ENCODE results near the gene GRHPR. TPM values are rescaled to one million over a fixed set of nuclear protein-coding genes. Genes with fewer than 3 reads are reported as not detected.

The GRHPR gene
- total RNA-seq, 1 donor from 2014 or later = 106 TPM

DNA sequence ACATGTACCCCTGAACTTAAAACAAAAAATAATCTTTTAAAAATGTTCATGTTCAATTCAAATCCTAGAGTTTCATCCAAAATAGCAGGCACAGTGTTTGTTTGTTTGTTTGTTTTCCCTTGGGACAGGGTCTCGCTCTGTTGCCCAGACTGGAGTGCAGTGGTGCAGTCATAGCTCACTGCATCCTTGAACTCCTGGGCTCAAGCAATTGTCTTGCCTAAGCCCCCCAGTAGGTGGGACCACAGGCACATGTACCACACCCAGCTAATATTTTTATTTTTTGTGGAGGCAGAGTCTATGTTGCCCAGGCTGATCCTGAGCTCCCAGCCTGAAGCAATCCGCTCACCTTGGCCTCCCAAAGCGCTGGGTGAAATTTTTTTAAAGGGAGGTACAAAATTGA is 58.3 kb downstream of the GRHPR start:
- no peaks in the 10 kb centered on the region for H3K36me3 Mint-ChIP-seq

DNA sequence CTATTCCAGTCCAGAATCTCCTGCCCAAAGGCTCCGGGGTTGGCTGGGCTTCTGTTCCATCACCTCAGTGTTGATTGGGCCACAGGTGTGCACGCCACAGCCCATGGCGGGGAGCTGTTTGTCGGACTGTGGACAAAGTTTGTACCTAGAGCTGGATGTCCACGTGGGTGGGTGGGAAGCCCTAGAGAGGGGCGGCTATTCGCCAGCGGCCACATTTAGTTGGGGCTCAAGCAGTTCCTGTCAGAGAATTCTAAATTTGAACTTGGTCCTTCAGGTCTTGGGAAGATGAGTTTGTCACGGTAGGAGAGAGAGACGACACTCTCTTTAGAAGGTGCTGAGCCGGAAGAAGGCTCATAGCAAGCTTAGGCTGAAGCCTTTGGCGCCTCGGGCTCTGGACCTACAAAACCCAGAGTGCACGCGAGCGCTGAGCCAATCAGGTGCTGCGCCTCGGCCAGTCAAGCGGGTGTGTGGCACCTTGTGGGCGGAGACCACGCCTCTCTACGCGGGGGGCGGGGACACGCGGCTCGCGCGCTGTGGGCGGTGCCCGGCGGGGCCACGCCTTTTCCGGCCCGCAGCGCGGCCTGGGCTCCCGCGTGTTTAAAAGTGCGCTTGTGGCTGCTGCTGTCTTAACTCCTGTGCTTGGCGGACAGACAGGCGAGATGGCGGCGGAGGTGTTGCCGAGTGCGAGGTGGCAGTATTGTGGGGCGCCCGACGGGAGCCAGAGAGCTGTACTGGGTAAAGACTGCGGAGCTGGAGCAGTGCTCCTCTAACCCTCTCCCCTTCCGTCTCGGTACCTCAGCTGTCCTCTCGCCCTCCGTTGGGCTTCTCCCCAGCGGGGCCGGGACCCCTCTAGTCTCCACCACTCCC is 63.1 kb downstream of the GRHPR start, which contains the start of gene POLR1E:
Gene POLR1E (plus strand): TSS at position 560 of the 867 bp plus-strand sequence. CDS start 100 bp downstream, at position 660.
- H3K4me1 Mint-ChIP-seq = peaks cover 20% of the 10 kb centered on the region
- no peaks in the 10 kb centered on the region for H3K9me3 Mint-ChIP-seq
- peak; percentile 89 to 94 for DNase-seq (ENCODE audit: low spot score in 2 of 2, unreplicated experiment in 2 of 2)
- H3K36me3 Mint-ChIP-seq = peaks cover 9% of the 10 kb centered on the region
- H3K27ac Mint-ChIP-seq = peak within 1 kb of the TSS; percentile 87
- TF ChIP-seq, protein P1, sequence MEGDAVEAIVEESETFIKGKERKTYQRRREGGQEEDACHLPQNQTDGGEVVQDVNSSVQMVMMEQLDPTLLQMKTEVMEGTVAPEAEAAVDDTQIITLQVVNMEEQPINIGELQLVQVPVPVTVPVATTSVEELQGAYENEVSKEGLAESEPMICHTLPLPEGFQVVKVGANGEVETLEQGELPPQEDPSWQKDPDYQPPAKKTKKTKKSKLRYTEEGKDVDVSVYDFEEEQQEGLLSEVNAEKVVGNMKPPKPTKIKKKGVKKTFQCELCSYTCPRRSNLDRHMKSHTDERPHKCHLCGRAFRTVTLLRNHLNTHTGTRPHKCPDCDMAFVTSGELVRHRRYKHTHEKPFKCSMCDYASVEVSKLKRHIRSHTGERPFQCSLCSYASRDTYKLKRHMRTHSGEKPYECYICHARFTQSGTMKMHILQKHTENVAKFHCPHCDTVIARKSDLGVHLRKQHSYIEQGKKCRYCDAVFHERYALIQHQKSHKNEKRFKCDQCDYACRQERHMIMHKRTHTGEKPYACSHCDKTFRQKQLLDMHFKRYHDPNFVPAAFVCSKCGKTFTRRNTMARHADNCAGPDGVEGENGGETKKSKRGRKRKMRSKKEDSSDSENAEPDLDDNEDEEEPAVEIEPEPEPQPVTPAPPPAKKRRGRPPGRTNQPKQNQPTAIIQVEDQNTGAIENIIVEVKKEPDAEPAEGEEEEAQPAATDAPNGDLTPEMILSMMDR (IDR thresholded peaks at IDR 0.05; ENCODE audit: unreplicated experiment) = no peak
- H3K27me3 Mint-ChIP-seq (ENCODE audit: low read depth) = no peaks in the 10 kb centered on the region
- H3K4me3 Mint-ChIP-seq = peak within 1 kb of the TSS; percentile 83

More for the DNA sequence above, 58.3 kb downstream of the GRHPR start:
- no peak overlapping the region for H3K27ac Mint-ChIP-seq
- H3K4me3 Mint-ChIP-seq = no peak overlapping the region
- DNase-seq (ENCODE audit: low spot score in 2 of 2, unreplicated experiment in 2 of 2) = peak in 1 of 2 experiments; percentile 17
- peaks cover 8% of the 10 kb centered on the region for H3K4me1 Mint-ChIP-seq
- H3K27me3 Mint-ChIP-seq (ENCODE audit: low read depth) = peaks cover 4% of the 10 kb centered on the region
- TF ChIP-seq, protein P1 (IDR thresholded peaks at IDR 0.05; ENCODE audit: unreplicated experiment) = no peak
- no peaks in the 10 kb centered on the region for H3K9me3 Mint-ChIP-seq

DNA sequence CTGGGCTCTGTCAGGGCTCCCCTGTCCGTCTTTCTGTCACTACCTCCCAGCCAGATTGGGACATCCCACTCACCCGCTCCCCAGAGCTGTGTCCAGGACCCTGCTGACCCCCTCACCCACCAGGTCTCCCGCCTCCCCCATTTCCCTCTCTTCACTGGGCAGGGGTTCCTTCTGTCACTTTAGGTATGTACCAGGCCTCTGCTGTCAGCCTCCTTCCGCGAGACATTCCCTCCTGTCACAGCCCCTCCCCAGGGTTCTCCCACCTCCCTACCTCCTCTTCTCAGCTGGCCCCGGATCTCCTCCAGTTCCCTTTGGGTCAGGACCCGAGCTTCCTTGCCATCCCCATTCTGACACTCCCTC is 63.7 kb downstream of the GRHPR start:
- Mint-ChIP-seq H3K4me1 (peaks cover 20% of the 10 kb centered on the region), H3K36me3 (peaks cover 12% of the 10 kb centered on the region), H3K9me3 (no peaks in the 10 kb centered on the region), H3K27me3 (ENCODE audit: low read depth) (no peaks in the 10 kb centered on the region), H3K27ac (peak overlapping the region; percentile 87), H3K4me3 (peak overlapping the region; percentile 83)
- TF ChIP-seq, protein P1 (IDR thresholded peaks at IDR 0.05; ENCODE audit: unreplicated experiment) = no peak
- peak in 1 of 2 experiments; percentile 38 for DNase-seq (ENCODE audit: low spot score in 2 of 2, unreplicated experiment in 2 of 2)

Other genes with a start within 250 kb of the GRHPR start
- 34.2 to 35.3 TPM (median 35.2 TPM) in 3 replicates for gene ZBTB5, start 42.8 kb downstream of the GRHPR start, total RNA-seq
- gene POLR1E, start 63.3 kb downstream of the GRHPR start, total RNA-seq = 24.9 to 27.3 TPM (median 26.1 TPM) in 3 replicates
- 22.0 to 26.6 TPM (median 24.1 TPM) in 3 replicates for gene FBXO10, start 153.7 kb downstream of the GRHPR start, total RNA-seq
- gene TOMM5, start 169.9 kb downstream of the GRHPR start, total RNA-seq = 81.4 to 87.2 TPM (median 83.4 TPM) in 3 replicates
- gene FRMPD1, start 228.3 kb downstream of the GRHPR start, total RNA-seq = 0.45 to 0.78 TPM (median 0.50 TPM) in 3 replicates